ENCODE results near the gene REG3G.
"Not testable (repeated sequence)": the region's sequence is repeated elsewhere in the genome, so short reads cannot be mapped to it uniquely, and the experiment has no call there.

Gene REG3G

GRCh38 chr2:79026061-79026460 is 559 bp downstream of the REG3G start:
- DNase-seq (ENCODE audit: low spot score) = no peak

GRCh38 chr2:79039944-79040343 is 14.4 kb downstream of the REG3G start:
- no peak for DNase-seq (ENCODE audit: low spot score)

- no peak for DNase-seq (ENCODE audit: low spot score)
These were observed 15.5 kb downstream of the REG3G start for GRCh38 chr2:79041032-79041448.

- DNase-seq (ENCODE audit: low spot score) = not testable (repeated sequence)
These were observed 28.0 kb downstream of the REG3G start for GRCh38 chr2:79053486-79053885.

- not testable (repeated sequence) for DNase-seq (ENCODE audit: low spot score)
These were observed 29.3 kb downstream of the REG3G start for GRCh38 chr2:79054769-79055168.

GRCh38 chr2:79065201-79065600 is 39.7 kb downstream of the REG3G start:
- no peak for DNase-seq (ENCODE audit: low spot score)

- no peak for DNase-seq (ENCODE audit: low spot score)
These were observed 45.6 kb downstream of the REG3G start for GRCh38 chr2:79071078-79071477.

Data from hepatic stellate cell (primary cell).